Measurements from ENCODE around the gene B4GALT3.

GRCh38 chr1:161131523-161132409 lies 45.5 kb downstream of the B4GALT3 start:
- TF ChIP-seq POLR2AphosphoS5 (IDR thresholded peaks at IDR 0.05; ENCODE audit: borderline replicate concordance, low read depth, low read length) (no peak), EZH2 (IDR thresholded peaks at IDR 0.05) (no peak)
